ENCODE measurements around the gene HOXD1.

- TF ChIP-seq CTCF (IDR thresholded peaks at IDR 0.05) (no peak), POLR2AphosphoS5 (IDR thresholded peaks at IDR 0.05) (no peak), POLR2A (IDR thresholded peaks at IDR 0.05) (no peak)
Observed at GRCh38 chr2:176151442-176152287, 36.8 kb upstream of the HOXD1 start, which contains the start of gene HOXD4.

Measured in prostate gland (tissue), 2 donors.